ENCODE data around the gene MFSD6L.
"Not testable (repeated sequence)": the region's sequence is repeated elsewhere in the genome, so short reads cannot be mapped to it uniquely, and the experiment has no call there.

The MFSD6L gene

DNA sequence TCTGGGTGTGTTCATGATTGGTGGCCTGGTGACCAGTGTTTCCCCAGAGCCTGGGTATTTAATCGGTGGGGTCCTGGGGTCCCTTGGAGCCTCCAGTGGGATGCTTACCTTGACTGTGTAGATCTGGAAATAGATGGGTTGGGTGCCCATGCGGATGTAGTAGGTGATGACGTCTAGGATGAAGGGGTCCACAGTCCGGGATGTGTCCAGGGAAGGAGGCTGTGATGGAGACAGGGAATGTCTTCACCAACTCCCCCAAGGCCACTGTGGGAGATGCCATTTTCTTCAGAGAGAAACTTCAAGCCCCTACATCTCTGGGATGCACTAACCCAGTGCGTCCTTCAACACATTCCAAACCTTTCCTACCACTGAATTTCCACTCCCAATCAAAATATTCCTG lies 24.1 kb upstream of the MFSD6L start:
- no peak for DNase-seq

DNA sequence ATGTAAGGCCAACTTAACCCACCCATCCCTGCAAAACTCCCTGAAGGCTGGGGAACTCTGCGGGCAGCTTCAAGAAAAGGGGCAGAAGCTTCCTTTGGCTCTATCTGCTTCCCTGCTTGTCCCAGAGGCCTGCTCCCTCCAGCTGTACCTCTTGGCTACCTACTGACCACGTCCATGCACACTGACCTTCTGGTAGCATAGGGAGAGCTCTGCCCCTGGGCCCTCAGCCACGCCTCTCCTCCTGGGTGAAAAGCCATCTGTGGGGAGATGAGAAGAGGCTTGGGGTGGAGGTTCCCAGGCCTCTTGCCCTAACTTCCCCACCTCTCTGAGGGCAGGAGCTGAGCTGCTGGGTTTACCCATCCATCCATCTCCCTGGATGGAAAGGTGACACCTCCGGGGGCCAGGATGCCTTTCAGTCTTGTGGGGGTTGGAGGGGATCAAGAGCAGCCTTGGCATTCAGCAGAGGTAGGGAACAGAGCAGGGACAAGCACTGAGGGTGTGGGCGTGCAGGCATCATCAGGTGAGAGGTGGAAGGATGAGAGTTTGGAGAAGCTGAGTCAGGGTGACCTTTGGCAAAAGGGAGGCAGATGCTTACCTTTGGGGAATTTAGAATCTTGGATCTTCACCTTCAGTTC lies 23.4 kb upstream of the MFSD6L start:
- no peak for DNase-seq

DNA sequence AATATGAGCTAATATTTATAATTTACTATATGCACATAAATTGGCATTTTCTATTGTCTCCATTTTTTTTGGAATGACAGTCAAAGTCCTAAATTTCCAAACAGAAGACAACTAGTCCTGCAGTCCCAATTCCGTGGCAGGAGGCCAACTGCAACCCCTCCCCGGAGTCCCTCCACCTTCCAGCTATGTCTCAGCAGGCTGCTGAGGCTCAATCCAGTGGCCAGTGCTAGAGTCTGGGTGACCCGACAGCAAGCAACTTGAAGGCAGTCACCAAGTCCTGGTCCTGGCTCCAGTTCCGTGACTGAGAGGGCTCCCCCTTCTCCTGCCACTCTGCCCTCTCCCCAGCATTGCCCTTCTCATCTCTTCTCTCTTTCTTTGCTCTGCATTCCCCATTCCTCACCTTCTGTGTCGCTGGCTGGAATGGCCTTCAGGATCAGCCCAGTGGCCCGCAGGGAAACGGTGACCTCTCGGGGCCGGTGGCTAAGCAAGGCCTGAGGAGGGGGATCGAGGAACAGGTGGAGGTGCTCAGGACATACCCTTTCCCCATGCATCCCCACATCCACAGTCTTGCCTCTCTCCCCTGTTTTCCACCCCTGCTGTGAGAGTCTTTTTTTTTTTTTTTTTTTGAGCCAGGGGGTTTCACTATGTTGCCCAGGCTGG lies 22.4 kb upstream of the MFSD6L start:
- no peak for DNase-seq

DNA sequence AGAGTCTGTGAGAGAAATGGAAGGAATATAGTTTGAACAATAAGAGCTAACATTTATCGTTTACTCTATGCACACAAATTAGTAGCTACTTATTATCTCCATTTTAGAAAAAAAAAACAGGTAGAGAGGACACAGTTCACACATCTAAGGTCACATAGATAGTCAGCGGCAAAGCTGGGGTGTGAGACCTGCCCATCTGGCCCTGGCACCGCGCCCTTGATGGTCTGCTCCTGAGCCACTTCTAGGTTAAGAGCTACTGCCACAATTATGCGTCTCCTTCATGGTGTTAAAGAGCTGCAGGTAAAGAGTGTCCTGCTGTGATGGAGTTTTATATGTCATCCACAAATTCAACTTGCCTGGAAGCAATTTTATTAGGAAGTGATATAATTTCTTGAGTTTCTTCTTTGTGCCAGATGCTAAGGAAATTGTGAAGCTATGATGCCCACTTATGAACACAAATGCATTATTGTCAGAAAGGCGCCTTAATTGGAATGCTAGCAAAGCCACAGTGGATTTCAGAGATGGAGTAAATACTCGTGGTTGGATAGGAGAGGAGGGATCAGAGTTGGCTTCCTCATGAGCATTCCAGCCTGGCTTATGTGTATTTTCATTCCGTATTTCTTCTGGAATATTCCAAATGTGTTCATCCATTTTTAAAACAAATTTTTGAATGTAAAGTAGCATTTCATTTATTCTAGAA lies 21.3 kb upstream of the MFSD6L start:
- no peak for DNase-seq

DNA sequence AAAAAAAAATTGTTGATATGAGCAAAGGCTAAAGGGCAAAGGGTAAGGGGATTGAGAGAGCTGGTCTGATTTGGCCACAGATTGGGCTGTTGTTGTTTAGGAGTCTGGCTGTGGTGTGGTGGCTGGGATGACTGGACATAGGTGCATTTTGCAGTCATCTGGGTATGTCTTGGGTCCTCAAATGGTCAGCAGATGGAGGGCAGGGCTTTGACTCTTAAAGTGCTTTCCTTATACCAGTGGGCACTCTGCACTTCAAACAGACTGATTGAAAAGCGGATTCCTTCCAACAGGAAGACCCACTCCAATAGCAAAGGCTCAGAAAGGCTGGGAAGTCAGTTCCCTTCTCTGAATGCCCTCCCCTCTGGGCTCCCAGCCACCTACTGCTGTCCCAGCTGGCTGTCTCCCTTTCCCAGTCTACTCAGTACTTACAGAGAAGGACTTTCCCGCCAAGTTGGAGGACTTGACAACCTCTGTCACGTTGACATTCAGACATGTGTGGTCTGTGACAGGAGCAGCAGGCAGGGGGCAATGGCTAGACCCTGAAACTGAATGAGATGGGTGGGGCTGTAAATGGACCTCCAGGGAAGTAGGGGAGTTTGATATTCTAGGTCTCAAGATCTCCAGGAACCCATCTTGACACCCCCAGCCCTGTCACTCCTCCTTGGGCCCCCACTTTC lies 19.6 kb upstream of the MFSD6L start:
- DNase-seq = no peak

DNA sequence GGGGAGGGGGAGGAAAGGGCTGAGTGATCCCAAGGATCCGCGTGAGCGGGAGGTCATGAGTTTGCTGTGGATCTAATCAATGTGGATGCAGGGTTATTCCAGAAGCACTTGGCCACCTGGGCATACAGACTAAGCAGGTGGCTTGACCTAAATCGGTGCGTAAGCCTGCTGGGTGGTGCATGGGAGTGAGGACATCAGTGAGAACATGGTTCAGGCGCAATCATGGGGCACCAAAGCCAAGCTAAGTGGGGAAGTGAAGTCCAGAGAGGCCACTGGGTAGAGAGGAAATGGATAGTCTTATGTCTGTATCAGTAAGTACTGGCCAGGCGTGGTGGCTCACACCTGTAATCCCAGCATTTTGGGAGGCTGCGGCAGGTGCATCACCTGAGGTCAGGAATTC lies 18.9 kb upstream of the MFSD6L start:
- DNase-seq = no peak

DNA sequence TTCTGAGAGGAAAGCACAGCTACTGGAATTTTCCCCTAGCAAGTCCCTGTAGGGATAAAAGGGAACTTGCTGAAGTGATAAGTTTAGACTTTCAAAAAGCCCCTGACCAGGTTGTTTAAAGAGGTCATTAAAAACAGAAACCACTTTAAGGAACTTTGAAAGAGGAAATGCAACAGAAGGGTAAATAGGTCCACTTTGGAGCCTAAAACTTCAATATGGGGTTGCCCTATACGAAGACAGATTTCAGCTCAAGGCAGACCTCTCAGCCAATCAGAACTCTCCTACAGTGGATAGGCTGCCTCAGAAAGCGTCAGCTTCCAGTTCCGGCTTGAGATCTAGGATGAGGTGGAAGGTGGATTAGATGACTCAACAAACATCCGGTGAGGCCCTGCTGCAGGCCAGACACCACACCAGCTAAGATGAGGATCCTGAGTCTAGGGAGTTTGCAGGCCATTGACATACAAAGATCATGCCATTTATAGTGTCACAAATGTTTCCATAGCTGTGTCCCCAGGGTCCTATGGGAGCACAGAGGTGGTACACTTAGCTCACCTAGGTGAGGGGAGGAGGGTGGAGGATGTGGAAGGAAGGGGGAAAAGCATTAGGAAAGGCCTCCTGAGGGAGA lies 7.9 kb upstream of the MFSD6L start:
- no peak for DNase-seq

DNA sequence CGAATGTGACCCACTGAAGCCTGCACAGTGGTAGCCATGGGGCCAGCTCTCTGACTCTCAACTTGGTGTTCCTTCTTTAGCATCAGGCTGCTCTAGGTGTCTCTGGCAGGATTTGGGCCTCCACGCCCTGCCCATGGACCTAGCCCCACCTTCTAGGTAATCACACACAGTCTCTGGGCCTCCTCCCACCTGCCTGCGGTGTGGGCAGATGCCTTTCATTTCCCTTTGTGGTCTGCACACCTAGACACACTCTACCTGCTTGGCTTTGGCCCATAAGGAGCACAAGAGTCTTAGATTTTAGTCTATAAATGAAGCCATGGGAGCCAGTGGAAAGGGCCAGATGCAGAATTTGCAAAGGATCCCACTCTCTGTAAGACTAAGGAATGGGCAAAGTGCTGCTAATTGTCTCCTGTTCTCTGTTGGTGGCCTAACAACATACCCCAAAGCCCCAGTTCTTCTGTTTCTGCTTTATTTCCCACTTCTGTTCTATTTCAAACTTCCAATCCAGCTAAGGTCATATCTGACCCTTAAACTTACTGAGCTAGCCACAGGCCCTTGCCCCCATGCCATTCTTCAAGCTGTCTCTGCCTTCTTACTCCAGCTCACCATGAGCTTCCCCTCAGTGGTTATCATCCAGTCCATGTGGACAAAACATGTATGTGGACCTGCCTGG lies 7.2 kb upstream of the MFSD6L start:
- no peak for DNase-seq

DNA sequence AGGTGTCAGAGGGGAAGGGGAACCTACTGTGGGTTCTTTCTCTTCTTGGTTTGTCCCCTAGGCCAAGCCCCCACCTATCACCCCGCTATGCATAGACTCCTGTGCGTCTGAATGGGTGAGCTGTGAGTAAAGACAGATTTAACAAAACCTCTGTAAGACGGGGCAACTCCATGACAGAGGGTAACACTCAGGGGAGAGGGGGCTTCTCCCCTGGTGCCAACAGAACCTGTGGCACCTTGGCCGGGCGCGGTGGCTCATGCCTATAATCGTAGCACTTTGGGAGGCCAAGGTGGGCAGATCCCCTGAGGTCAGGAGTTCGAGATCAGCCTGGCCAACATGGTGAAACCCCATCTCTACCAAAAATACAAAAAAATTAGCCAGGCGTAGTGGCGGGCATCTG lies 6.2 kb upstream of the MFSD6L start:
- DNase-seq = not testable (repeated sequence)

DNA sequence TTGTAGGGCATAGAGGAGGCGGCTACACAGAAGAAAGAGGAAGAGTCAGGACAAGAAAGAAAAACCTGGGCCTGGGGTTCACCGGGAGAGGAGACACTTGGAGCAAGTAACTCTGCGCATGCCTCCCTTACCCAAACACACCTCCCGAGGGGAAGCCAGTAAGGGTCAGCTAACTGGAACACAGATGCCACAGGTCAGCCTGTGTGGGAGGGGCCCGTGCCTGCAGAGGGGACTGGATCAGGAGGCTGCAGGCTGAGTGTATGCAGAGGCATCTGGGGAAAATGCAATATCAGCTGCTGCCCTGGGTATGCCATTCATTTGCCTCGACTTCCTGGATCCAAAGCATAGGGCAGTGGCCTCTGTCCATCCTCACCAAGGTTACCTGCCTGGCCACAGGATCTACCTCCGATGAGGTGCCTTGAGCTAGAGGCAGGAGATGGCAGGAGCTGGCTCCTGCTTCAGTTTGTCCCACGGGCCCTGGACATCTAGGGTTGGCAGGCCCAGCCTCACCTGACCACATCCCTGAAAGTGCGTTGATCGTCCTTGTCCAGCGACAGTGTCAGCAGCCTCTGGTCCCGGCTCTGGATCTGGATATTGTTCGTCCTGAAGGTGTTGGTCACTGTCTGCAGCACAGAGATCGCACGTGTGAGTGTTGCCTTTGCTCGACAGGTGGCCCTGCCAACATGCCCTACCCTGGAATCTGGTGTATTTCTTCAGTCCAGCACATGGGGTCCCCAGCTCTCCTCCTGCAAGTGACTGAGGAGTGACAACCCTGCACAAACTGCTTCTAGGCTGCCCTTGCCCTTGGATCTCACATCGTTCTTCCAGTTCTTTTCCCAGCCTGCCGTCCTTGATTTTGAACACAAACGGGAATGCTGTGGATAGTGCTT lies 4.6 kb upstream of the MFSD6L start:
- DNase-seq = no peak

DNA sequence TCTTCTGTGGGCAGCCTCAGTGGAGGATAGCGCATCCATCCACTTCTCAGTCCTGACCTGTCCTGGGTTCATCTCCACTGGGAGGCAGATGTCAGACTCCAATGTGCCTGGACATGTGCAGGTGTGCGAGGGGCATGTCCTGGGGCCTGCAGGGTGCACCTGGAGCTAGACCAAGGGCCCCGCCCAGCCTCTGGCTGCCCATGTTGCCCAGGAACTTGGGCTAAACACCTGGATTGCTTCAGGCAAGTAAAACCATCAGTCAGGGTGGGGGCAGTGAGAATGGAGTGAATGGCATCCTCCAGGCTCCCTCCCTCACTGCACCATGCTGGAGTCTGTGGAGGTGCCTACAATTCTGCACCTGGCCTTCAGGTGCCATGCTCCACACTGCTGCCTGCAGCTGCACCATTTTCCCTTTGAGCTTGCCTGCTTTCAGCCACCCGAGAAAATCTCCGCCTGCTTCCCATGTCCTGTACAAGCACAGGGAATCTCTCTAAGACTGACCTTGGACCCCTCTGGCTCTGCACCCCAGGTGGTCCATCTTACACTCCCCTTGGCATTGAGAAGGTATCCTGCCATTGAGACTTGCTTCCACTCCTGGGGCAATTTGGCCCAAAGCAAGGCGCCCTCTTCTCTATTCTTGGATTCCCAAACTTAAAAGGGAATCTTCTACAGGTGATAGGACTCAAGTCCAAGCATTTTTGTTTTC lies 2.1 kb upstream of the MFSD6L start:
- DNase-seq = no peak

DNA sequence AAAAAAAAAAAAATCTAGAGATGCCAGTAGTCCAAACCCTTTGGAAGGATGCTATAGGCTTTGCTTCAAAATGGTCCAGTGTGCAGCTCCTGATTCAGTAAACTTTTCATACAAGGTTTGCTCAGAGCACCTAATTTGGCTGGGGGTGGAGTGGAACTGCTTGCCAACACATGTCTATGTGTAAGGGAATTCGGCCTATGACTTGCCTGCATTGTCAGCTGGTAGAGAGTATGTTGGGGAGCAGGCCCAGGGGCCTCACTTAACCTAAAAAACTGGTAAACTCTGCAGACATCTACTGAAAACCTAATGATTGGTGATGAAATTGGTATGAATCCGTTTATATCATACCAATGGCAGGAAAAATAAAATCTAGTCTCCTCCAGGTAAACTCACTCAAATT lies 1.5 kb upstream of the MFSD6L start:
- DNase-seq = no peak

DNA sequence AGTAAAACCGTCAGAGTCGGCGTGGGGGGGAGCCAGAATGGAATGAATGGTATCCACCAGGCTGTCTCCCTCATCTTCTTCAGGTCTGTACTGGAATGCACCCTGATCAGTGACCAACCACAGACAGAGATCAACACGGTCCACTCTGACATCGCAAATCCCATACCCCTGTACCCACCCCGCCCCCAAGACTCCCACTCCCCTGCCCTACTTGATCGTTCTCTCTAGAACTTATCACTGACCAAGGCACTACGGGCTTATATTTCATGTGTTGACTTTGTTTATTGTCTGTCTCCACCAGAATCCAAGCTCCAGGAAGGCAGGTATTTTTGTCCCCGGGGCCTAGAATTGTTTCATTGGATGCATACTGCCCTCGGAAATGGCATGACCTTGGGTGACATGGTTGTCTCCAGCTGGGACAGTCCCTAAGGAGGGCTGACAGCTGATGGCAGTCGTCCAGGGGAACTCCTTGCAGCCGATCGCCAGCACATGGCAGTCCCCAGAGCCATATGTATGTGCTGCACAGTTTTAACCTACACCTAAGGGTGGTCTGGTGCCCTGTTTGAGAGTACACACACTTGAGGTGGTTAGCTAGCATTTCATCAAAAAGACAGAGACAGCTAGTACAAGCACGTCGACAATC lies 526 bp upstream of the MFSD6L start:
- no peak for DNase-seq

DNA sequence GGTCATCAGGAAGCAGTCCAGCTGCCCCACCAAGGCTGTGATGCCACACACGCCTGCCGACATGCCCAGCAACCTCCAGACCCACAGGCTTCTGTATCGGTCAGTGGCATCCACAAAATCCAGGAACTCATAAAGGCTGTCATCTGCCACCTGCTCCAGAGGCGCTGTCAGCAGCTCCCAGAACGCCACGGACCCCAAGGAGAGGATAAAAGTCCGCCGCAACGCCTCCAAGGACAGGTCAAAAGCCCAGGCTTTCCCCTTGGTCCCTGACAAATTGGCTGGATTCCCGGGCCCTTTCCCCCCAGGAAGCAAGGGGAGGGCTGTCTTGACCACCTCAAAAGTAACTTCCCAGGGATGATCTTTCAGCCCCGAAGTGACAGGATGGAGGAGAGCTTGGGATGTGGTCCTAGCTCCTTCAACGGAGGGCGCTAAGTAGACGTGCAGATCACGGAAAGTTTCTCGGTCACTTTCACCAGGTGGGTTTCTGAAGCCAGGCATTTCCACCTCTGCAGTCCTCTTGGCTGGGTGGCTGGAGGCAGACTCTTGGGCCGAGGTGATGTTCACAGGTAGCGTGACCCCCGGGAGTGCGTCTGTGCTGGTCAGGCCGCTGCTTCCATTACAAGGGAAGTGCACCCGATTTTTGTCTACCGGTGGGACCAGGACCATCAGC lies 854 bp downstream of the MFSD6L start:
- DNase-seq = no peak

DNA sequence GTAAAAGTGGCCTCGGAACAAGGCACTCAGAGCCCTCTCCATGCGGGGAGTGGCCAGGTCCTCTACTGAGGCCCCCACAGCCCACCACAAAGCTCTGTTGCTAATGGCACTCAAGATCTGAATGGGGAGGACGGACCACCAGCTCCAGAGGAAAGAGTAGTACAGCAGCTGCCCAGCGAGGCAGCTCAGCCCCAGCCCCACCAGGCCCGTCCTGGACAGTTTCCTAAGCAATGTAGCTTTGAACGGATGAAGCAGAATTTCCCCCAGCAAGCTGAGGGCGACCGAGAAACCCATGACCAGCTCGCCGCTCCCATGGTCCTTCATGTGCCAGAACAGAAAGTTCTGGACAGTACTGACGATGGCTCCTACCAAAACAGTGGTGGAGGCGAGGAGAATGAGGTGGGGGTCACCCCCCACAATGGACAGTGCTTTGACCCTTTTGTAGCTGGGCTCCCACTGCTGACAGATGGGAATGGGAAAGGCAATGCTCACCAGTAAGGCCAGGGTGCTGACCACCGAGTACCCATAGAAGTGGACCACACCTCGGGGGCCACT lies 1.5 kb downstream of the MFSD6L start:
- DNase-seq = no peak

DNA sequence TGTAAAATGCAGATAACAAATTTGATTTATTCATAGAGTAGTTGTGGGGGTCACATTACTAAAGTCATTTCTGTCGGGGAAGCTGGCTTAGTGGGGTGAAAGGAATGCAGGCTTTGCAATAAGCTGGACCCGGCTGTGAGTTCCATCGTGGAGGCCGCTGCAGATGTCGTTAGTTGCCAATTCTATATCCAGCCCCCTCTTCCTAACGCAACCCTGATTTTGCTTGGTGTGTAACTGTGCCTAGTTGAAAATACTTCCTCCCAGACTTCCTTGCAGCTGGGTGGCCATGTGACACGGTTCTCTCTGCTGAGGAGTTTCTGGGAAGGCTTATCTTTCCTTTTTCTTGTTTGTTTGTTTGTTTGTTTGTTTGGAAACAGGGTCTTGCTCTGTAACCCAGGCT lies 4.5 kb downstream of the MFSD6L start:
- DNase-seq = no peak

DNA sequence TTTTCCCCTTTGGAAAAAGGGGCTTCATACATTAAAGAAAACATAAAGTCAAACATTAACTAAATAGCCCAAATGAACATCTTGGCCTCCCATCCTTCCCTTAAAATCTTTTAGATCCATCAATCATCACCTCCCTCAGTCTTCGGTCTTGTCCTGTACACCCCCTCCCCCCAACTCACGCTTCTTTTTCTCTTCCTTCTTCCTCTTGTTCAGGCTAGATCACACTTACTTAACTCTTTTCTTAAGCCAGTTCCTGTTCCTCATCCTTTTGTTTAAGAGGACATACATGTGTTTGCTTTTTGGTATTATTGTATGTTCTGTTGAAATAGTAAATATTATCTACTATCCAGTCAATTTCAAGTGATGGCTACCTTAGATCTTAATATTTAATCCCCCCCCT lies 5.5 kb downstream of the MFSD6L start:
- DNase-seq = no peak

DNA sequence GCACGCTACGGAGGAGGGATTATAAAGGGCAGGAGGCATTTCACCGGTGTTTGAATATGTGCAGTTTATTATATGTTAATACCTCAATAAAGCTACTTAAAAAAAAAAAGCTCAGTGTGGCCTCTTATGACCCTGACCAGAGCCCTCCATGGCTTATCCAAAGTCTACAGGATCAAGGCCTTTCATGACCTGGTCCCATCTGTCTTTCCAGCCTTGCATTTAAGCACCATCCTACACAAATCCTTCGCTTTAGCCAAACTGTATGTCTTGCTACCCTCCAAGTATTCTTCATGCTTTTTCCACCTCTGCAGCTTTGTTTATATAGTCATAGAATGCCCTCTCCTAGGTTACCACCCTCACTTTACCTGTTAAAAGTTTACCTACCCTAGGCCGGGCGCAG lies 6.5 kb downstream of the MFSD6L start:
- DNase-seq = no peak

DNA sequence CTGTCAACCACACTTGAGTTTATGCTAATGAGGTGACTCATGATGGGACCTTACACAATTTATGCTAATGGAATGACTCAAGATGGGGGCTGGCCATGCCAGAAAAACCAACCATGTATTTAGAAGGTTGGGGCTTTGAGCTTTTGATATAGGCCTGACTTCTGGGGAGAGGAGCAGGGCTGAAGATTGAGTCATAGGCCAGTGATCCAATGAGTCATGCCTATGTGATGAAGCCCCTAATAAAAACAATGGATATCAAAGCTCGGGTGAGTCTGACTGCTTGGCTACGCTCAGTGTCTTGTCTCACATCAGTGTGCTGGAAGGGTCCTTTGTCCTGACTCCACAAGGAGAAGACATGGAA lies 7.3 kb downstream of the MFSD6L start:
- DNase-seq = no peak

Data from activated gamma-delta T cell (primary cell).